DMS53 treated with DMSO at 0.1 percent for 48 hours (cell line): ENCODE results near the gene UGT1A9.

Experiments used
- DNase-seq: peaks from one replicate; lab custom pipeline; 2025; ENCODE audit not compliant: unreplicated experiment; lab: John Stamatoyannopoulos, UW

UGT1A9 gene

DNA sequence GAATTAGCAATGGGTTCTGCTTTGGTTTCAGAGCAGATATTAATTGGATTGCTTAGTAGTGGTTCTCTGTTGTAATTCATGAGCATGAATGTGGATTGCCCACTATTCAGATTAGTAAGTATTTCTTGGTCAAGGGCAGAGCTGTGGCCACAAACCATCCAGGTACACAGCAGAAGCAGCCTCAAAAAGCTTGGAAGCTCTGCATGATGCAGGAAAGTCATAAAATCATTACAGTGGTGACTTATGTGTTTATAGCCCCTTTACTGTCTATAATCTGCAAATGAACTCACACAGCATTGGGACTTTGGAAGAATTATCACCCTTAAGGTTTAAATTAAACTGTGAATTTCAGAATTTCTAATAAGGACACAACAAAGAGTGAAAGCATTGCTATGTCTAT, 86.4 kb downstream of the UGT1A9 start:
- no peak for DNase-seq

DNA sequence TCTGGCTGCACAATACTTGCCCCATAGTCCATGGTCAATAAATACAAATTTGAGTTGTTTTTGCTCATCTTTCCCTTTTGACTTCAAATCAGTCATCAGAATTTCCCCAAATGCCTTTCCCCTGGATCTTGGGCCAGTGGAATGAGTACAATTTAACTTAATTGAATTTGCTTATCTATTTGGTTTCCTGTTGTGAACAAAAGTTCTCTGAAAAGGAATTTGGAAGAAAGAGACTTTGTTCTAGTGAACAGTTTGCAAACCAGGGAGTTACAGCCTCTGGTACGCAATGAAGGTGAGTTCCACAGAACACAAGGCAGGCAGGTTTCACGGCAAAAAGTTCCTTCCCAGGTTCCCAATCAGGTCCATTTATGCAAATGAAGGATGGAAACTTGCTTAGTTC, 87.2 kb downstream of the UGT1A9 start:
- no peak for DNase-seq

DNA sequence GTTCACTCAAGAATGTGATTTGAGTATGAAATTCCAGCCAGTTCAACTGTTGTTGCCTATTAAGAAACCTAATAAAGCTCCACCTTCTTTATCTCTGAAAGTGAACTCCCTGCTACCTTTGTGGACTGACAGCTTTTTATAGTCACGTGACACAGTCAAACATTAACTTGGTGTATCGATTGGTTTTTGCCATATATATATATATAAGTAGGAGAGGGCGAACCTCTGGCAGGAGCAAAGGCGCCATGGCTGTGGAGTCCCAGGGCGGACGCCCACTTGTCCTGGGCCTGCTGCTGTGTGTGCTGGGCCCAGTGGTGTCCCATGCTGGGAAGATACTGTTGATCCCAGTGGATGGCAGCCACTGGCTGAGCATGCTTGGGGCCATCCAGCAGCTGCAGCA, 88.3 kb downstream of the UGT1A9 start, which contains the start of gene UGT1A1:
Gene UGT1A1 (plus strand): TSS at position 228 of the 400 bp plus-strand sequence. CDS start 18 bp downstream, at position 246.
- no peak for DNase-seq

DNA sequence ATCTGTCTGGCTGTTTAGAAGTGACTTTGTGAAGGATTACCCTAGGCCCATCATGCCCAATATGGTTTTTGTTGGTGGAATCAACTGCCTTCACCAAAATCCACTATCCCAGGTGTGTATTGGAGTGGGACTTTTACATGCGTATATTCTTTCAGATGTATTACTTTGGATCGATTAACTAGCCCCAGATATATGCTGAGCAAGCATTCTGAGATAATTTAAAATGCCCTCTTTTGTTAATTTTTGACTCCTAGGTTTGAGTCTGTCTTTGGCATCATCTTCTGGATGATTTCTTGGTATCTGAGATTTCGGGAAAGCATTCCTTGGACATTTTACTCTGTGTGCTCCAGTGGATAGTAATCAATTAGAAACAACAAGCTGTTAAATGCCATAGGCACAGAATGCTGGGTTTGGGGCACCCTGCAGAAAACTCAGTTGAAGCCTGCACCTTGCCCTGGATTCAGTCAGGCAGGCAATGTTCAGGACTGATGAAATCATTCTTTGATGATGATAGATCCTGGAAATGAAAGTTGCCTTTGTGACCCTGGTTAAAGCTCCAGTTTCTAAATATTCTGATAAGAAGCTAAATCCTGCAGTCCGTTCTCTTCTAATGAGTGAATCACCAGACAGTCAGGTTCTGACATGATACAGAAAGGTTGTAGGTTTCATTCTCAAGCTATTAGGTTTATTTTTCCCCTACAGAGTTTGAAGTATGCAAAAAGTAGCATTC, 89.5 kb downstream of the UGT1A9 start:
- DNase-seq: no peak

DNA sequence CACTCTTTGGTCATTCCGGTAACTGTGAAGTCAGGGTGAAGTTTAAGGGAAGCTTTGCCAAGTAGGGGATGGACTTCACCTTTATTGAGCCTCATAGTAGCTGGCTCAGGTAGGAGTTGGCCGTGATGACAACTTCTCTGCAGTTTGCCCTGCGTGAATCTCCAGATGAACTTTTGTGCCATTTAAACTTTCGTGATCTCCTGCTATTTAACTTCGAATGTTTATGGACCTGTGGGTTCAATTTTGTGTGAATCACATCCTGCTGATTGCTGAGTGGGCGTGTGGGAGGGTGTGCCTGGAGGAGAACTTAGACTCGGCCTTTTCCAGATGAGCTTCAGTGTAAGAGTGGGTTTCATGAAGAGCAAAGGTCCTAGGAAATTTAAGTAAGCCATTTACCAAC, 92.6 kb downstream of the UGT1A9 start:
- no peak for DNase-seq

DNA sequence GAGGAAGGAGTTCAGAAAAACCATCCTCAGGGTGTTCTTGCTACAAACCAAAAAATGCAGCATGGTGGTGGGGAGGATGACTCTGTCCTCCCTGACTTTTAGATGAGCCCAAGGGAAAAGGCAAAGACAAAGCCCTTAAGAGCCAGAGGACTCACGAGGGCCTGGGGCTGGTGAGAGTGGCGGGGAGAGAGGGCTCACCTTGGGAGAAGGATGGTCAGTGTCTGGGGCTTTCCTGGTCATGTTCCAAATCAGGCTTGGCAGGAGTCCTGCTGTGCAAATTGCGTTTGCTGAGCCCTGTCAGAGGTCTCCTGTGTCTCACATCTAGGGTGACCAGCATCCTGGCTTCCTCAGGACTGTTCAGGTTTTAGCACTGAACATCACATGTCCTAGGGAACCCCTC, 93.1 kb downstream of the UGT1A9 start:
- no peak for DNase-seq

DNA sequence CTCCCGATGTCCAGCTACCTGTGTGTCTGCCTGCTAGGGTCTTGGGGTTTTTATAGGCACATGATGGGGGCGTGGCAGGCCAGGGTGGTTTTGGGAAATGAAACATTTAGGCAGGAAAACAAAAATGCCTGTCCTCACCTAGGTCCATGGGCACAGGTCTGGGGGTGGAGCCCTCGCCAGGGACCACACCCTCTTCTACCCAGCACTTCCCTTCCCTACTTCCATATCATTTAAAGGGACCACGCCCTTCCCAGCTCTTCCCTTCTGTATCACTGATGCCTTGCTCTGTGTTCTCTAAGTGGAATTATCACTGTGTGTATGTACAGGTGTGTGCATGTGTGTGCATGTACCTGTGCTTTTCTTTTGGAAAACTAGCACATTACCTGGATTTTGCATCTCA, 94.7 kb downstream of the UGT1A9 start:
- DNase-seq: no peak

DNA sequence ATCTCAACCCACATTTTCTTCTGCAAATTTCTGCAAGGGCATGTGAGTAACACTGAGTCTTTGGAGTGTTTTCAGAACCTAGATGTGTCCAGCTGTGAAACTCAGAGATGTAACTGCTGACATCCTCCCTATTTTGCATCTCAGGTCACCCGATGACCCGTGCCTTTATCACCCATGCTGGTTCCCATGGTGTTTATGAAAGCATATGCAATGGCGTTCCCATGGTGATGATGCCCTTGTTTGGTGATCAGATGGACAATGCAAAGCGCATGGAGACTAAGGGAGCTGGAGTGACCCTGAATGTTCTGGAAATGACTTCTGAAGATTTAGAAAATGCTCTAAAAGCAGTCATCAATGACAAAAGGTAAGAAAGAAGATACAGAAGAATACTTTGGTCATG, 96.4 kb downstream of the UGT1A9 start:
- DNase-seq: no peak

DNA sequence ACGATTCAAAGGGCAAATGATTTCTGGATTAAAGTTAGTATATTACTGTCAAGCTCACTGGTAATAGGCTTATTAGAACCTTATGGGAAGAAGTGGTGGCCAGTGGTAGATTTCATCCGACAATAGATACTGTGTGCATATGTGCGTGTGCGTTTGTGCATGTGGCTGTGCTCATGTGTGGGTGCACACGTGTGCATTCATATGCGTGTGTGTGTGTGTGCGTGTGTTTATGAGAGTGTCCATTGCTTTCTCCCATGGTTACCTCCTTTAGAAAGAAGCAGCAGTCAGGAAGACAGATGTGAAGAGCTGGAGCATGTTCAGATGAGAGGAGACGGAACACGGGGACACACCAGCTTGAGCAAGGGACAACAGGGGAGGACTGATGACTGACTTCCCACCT, 97.6 kb downstream of the UGT1A9 start:
- DNase-seq: no peak

DNA sequence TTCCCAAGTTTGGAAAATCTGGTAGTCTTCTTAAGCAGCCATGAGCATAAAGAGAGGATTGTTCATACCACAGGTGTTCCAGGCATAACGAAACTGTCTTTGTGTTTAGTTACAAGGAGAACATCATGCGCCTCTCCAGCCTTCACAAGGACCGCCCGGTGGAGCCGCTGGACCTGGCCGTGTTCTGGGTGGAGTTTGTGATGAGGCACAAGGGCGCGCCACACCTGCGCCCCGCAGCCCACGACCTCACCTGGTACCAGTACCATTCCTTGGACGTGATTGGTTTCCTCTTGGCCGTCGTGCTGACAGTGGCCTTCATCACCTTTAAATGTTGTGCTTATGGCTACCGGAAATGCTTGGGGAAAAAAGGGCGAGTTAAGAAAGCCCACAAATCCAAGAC, 100.5 kb downstream of the UGT1A9 start:
- DNase-seq: no peak

DNA sequence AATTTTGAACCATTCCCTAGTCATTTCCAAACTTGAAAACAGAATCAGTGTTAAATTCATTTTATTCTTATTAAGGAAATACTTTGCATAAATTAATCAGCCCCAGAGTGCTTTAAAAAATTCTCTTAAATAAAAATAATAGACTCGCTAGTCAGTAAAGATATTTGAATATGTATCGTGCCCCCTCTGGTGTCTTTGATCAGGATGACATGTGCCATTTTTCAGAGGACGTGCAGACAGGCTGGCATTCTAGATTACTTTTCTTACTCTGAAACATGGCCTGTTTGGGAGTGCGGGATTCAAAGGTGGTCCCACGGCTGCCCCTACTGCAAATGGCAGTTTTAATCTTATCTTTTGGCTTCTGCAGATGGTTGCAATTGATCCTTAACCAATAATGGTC, 100.9 kb downstream of the UGT1A9 start:
- DNase-seq: no peak

DNA sequence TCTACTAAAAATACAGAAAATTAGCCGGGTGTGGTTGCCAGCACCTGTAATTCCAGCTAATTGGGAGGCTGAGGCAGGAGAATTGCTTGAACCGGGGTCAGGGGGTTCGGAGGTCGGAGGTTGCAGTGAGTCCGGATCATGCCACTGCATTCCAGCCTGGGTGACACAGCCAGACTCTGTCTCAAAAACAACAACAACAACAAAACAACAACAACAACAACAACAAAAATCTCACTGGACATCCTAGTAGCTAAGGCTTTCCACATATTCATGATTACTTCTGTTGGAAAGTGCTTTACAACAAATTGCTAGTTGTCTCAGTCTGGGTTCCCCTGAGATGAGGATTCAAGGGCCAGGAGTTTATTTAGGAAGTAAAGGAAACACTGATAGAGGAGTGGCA, 102.2 kb downstream of the UGT1A9 start:
- DNase-seq: no peak

DNA sequence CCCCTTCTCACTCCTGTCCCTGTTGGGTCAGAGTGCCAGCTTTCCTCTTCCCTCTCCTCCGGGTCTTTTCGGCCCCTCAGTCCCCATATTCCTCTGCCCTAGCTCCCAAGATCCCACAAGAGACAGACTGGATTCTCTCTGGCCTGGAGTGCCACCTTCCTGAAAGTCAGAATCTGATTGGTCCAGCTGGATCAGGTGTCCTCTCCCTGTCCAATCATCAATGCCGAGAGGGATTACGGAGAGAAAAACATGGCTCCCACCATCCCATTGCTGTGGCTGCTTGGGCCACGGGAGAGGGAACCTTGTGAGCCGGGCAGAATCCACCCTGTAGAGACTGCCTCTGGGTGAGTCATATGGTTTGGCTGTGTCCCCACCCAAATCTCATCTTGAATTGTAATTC, 103.7 kb downstream of the UGT1A9 start:
- no peak for DNase-seq

DNA sequence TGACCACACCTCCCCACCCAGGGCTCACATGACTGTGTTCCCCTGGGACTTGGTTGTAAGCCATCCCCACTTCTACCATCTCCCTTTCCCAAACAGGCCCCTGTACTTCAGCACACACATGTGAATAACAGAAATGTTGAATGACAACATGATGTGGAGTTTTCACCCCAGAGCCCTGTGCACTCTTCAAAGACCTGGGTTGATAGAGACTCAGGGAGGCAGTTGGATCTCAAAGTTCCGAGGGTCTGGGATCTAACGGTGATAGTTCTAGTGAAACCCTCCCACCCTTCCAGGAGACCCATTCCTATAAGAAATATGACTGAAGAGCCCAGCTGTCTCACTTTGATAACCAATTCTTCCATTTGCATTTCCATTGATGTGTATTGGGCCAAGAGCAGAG, 106.3 kb downstream of the UGT1A9 start, which contains the start of gene MROH2A:
Gene MROH2A (plus strand): TSS at position 301 of the 400 bp plus-strand sequence. CDS start 1,029 bp downstream, outside the sequence.
- no peak for DNase-seq

DNA sequence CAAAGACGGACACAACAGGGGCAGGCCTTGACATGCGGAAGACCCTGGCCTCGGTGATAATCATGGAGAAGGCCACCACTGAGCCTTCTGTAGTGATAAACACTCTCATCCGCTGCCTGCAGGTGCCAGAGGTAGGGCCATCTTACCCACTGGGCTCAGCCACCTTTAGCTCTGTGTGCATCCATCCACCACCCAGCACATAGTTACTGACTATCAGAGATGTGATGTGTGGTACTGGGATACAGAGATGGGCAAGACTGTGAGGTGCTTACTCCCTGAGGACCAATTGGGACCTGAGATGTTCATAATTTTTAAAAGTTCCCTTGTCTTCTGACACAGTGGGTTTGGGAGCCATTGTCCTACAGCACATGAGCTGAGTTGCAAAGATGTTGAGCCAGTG, 108.0 kb downstream of the UGT1A9 start:
- DNase-seq: no peak

DNA sequence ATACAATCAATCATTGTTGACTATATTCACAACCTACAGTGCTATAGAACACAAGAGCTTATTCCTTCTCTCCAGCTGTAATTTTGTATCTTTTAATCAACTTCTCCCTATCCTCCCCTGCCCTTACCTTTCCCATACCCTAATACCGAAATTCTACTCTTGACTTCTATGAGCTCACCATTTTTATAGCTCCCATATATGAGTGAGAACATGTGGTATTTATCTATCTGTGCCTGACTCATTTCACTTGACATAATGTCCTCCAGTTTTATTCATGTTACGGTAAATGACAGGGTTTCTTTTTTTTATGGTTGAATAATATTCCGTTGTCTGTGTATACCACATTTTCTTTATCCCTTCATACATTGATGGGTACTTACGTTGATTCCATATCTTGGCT, 109.1 kb downstream of the UGT1A9 start:
- DNase-seq: no peak

DNA sequence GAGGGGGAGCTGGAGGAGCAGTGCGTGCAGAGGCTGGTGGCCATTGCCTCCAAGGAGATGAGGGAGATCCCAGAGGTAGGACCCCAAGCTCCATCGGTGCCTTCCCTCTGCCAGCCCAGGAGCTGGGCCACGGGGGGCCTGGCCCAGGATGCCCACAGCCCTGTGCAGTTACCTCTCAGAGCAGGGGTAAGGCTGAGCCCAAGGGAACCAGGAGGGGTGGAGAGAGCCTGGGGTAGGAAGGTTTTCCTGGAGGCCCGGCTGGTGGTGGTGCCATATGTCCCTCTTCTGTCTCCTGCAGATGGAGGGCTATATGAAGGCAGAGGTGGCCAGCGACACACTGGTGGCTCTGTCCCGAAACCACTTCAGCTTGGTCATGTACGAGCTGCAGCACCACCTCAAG, 117.9 kb downstream of the UGT1A9 start:
- no peak for DNase-seq

DNA sequence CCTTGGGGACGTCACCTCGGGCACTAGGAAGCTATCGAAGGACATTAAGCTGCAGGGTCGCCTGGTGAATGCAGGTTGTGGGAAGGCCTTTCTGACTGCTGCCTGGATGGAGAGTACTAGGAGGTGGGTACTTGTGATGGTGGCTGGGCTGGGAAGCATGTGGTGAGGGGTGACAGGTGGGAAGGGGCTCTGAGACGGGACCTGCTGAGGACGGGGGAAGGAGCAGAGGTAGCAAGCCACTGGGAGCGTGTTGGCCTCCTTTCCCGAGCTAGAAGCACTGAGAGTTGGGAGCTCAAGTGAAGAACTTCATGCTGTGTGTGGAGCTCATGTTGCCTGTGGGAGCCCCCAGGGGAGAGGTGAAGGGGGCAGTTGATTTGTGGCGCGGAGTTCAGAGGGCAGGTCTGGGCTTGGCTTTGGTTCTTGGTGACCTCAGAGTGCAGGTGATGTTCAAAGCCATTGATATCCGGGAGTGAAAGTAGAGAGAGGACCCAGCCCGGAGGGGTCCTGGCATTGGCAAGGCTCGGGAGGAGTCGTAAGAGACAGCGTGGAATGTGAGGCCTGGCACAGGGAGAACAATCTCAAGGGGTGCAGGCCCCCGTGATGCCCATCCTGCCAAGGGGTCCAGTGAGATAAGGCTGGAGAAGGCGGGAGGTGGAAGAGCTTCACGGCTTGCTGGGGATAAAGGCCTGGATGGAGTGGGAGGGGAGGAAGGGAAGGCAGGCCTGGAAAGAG, 119.6 kb downstream of the UGT1A9 start:
- no peak for DNase-seq

DNA sequence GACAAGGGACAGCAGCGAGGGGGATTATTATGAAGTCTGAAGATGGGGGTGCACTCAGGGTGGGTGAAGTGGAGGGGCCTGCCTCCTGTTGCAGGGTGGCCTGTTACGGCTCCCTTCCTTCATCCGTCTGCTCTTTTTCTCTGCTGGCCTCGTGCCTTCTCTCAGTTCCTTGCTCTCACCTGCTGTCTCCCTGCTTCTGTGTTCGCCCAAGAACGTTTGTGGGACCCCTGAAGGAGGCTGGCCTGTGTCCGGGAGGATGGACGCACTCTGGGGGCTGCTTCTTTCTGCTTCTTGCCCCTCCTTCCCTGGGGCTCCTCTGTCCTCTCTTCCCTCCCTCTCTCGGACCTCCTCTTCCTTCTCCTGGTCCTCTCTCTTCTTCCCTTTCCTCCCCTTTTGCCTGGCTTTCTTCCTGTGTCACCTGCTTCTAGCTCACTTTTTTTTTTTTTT, 120.2 kb downstream of the UGT1A9 start:
- DNase-seq: peak; percentile 3

DNA sequence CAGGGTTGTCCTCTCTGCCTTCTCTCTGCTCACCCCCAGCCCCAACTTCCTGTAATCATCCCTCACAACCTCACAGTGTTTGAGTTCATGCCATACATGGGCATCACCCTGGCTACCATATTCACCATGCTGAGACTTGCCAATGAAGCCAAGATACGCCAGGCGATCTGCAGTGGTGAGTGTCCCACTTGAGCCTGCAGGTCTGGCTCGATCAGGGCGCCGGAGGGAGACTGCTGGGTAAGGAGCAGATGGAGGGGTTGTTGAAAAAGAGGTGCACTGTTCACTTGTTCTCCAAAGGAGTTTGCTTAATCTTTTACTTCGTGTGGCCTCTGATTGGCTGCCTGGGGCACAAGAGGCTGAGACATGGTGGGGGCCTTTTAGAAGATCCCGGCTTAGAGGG, 121.0 kb downstream of the UGT1A9 start:
- DNase-seq: no peak

DNA sequence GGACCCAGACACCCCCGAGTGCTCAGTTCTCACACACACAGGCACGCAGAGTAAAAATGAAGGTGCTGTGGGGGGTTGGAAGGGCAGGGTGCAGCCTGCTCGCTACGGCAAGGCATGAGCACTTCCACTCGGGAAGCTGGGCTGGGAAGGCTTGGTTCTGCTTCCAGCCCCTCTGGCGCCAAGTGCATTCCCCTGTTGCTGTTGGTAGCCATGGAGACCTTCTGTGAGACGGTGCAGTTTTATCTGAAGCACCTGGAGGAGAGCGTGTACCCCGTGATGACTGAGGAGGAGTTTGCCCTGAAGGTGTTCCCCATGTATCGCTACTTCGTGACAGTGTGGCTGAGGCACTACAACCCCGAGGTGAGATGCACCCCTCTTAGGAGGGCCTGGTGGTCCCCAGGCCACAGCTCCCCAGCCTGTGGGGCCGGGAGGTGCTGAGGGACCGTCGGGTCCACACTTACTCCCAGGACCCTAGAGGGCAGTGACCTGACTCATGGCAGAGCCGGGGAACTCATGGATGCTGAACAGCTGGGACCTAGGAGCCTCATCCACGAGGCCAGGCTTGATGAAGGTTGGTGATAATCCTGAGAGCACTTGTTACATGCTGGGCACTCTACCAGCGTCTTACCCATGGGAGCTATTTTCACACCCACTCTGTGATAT, 121.9 kb downstream of the UGT1A9 start:
- no peak for DNase-seq

DNA sequence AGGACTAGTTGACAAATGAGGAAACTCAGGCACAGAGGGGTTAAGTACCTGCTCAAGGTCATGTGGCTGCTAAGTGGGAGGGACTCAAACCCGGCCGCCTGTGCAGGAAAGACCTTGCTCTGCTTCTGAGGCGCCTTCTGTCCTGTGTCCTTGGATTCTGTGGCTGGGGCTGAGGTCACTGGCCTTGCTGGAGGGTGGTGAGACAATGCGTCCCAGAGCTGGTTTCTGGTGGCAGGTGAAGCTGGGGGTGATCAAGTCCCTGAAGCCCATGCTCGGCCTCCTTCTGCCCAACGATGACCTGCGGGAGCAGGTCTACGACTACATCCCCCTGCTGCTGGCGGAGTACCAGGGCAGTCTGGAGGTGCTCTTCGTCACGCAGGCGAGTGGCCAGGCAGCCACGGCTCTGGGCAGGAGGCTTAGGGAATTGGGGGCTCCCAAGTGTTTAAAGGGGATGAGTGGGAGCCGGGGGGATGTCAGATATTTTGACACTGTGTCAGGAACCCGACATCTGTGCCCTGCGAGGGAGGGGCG, 122.5 kb downstream of the UGT1A9 start:
- DNase-seq: no peak
